Measurements from ENCODE around the gene ABL2. TPM values are rescaled to one million over a fixed set of nuclear protein-coding genes. Genes with fewer than 3 reads are reported as not detected.
A peak's percentile ranks its signal among the peaks of the same experiment; 100 is the strongest.

The ABL2 gene
- total and polyA plus RNA-seq, 9 of the 15 experiments (the other 6 are each of a cell fraction or from before 2014, with no cell fraction given) = 1.4 to 15.0 (median 8.6) TPM

GRCh38 chr1:179082333-179082998 lies 147.0 kb downstream of the ABL2 start (continued):
- TF ChIP-seq HMG20B (CRISPR knock-in tag; IDR thresholded peaks at IDR 0.05) = no peak
- TF ChIP-seq NR3C1 (CRISPR knock-in tag; IDR thresholded peaks at IDR 0.05) = 0 out of 2 replicates have a peak, but pooled peaks have one; percentile 0
- no peak for TF ChIP-seq NONO (IDR thresholded peaks at IDR 0.05; ENCODE audit: low read depth in 2 of 2, low read length in 1 of 2)
- no peak for TF ChIP-seq MEIS2 (IDR thresholded peaks at IDR 0.05; ENCODE audit: partially characterized antibody)
- 0 out of 2 replicates have a peak, but pooled peaks have one; percentile 8 for TF ChIP-seq FOXK1 (CRISPR knock-in tag; IDR thresholded peaks at IDR 0.05; ENCODE audit: borderline replicate concordance)
- no peak for TF ChIP-seq EWSR1 (IDR thresholded peaks at IDR 0.05; ENCODE audit: borderline replicate concordance, low read depth, partially characterized antibody)
- no peak for TF ChIP-seq ARID1B (IDR thresholded peaks at IDR 0.05)
- TF ChIP-seq CREB1 (IDR thresholded peaks at IDR 0.05) = no peak
- 0 out of 2 replicates have a peak, but pooled peaks have one; percentile 17 for TF ChIP-seq CREB1 (CRISPR knock-in tag; IDR thresholded peaks at IDR 0.05)
- TF ChIP-seq TCF3 (CRISPR knock-in tag; IDR thresholded peaks at IDR 0.05) = no peak
- no peak for TF ChIP-seq PBX2 (CRISPR knock-in tag; IDR thresholded peaks at IDR 0.05; ENCODE audit: low read depth)
- no peak for TF ChIP-seq PBX2 (tag; conservative IDR thresholded peaks at IDR 0.05; ENCODE audit: low read depth)
- no peak for TF ChIP-seq CBFA2T3 (IDR thresholded peaks at IDR 0.05)
- no peak for TF ChIP-seq U2AF2 (optimal IDR thresholded peaks at IDR 0.05; ENCODE audit: low read depth, low read length)
- no peak for TF ChIP-seq PREB (CRISPR knock-in tag; IDR thresholded peaks at IDR 0.05)
- no peak for TF ChIP-seq TCFL5 (CRISPR knock-in tag; conservative IDR thresholded peaks at IDR 0.05)
- no peak for TF ChIP-seq GABPA (tag; conservative IDR thresholded peaks at IDR 0.05; ENCODE audit: low read depth)
- TF ChIP-seq NFIC (IDR thresholded peaks at IDR 0.05) = no peak
- no peak for TF ChIP-seq FOXK2 (conservative IDR thresholded peaks at IDR 0.05 in 1 of 2, IDR thresholded peaks at IDR 0.05 in 1 of 2; ENCODE audit: low read depth in 2 of 2)
